Osteoblast (primary cell): ENCODE results near the gene LRRTM2. TPM values are rescaled to one million over a fixed set of nuclear protein-coding genes. Genes with fewer than 3 reads are reported as not detected.

Experiments used
- DNase-seq: peaks from one replicate; pipeline ENCODE4 v3.0.0; 2011; ENCODE audit warnings: low spot score, mixed read lengths; ENCODE audit not compliant: insufficient read length; ENCODE audit errors: missing footprints
- H2AFZ ChIP-seq: 2 replicates; pipeline ENCODE4 v1.6.0; 2011; ENCODE audit warnings: mild to moderate bottlenecking, low read length
- H3K27ac ChIP-seq: 2 replicates; pipeline ENCODE4 v1.5.1; 2011; ENCODE audit warnings: mild to moderate bottlenecking, low read depth, low read length, moderate library complexity
- H3K27me3 ChIP-seq: 2 replicates; pipeline ENCODE4 v1.6.0; 2012; ENCODE audit warnings: mild to moderate bottlenecking, control low read depth, inconsistent platforms, low read length, moderate library complexity; ENCODE audit not compliant: insufficient read depth
- H3K36me3 ChIP-seq: 2 replicates; pipeline ENCODE4 v1.5.1; 2011; ENCODE audit warnings: mild to moderate bottlenecking, low read length, control low read depth, moderate library complexity; ENCODE audit not compliant: insufficient read depth
- H3K4me1 ChIP-seq: 2 replicates; pipeline ENCODE4 v1.5.1; 2011; ENCODE audit warnings: mild to moderate bottlenecking, low read length, control low read depth, moderate library complexity; ENCODE audit not compliant: insufficient read depth
- H3K4me2 ChIP-seq: 2 replicates; pipeline ENCODE4 v1.6.0; 2011; ENCODE audit warnings: mild to moderate bottlenecking, low read length; ENCODE audit not compliant: insufficient read depth
- H3K4me3 ChIP-seq: fragments of 200-600 bp; sonication (generic); 3 replicates; pipeline ENCODE4 v1.5.1; 2012; ENCODE audit warnings: mild to moderate bottlenecking, low read length, inconsistent platforms; ENCODE audit not compliant: insufficient read depth
- H3K79me2 ChIP-seq: 2 replicates; pipeline ENCODE4 v1.6.0; 2012; ENCODE audit warnings: mild to moderate bottlenecking, low read length, control low read depth, inconsistent platforms; ENCODE audit not compliant: insufficient read depth
- H3K9me3 ChIP-seq: 2 replicates; pipeline ENCODE4 v1.5.1; 2011; ENCODE audit warnings: low read depth, low read length, control low read depth
- H4K20me1 ChIP-seq: 2 replicates; pipeline ENCODE4 v1.6.0; 2012; ENCODE audit warnings: mild to moderate bottlenecking, low read length, control low read depth; ENCODE audit not compliant: insufficient read depth
- total RNA-seq: library from RNA; depleted of rRNA; stranded (reverse); fragments of >200 nt; gene quantifications from 2 replicates; pipeline ENCODE4 v1.2.3, GENCODE V29; 2012
- TF ChIP-seq, protein P1 (sequence below): IDR thresholded peaks from 2 replicates; pipeline ENCODE4 v1.5.1; 2011; ENCODE audit warnings: mild to moderate bottlenecking, low read depth, low read length, moderate library complexity; ENCODE audit errors: extremely low read depth

Gene LRRTM2
- total RNA-seq, 1 donor: under 0.01 TPM

DNA sequence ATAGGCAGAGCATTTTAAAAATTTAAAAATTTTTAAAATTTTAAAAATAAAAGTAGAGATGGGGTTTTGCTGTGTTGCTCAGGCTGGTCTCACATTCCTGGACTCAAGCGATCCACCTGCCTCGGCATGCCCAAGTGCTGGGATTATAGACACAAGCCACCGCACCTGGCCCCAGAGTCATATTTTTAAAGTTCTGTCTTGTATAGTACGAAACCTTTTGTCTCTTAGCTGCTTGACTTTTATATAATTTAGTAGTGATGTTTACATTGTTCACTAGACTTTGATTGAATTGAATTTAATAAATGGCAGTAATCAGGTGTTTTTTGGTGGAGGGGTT is 31.0 kb downstream of the LRRTM2 start:
- H3K9me3 ChIP-seq: no peaks in the 10 kb centered on the region
- no peaks in the 10 kb centered on the region for H3K27me3 ChIP-seq
- TF ChIP-seq, protein P1, sequence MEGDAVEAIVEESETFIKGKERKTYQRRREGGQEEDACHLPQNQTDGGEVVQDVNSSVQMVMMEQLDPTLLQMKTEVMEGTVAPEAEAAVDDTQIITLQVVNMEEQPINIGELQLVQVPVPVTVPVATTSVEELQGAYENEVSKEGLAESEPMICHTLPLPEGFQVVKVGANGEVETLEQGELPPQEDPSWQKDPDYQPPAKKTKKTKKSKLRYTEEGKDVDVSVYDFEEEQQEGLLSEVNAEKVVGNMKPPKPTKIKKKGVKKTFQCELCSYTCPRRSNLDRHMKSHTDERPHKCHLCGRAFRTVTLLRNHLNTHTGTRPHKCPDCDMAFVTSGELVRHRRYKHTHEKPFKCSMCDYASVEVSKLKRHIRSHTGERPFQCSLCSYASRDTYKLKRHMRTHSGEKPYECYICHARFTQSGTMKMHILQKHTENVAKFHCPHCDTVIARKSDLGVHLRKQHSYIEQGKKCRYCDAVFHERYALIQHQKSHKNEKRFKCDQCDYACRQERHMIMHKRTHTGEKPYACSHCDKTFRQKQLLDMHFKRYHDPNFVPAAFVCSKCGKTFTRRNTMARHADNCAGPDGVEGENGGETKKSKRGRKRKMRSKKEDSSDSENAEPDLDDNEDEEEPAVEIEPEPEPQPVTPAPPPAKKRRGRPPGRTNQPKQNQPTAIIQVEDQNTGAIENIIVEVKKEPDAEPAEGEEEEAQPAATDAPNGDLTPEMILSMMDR: no peak
- H3K4me3 ChIP-seq: no peak overlapping the region
- H4K20me1 ChIP-seq: peaks cover 5% of the 10 kb centered on the region
- H3K27ac ChIP-seq: peak overlapping the region; percentile 65
- no peak overlapping the region for H2AFZ ChIP-seq
- peaks cover 4% of the 10 kb centered on the region for H3K36me3 ChIP-seq
- peaks cover 77% of the 10 kb centered on the region for H3K79me2 ChIP-seq
- H3K4me2 ChIP-seq: peak overlapping the region; percentile 74
- DNase-seq: no peak
- peaks cover 38% of the 10 kb centered on the region for H3K4me1 ChIP-seq

DNA sequence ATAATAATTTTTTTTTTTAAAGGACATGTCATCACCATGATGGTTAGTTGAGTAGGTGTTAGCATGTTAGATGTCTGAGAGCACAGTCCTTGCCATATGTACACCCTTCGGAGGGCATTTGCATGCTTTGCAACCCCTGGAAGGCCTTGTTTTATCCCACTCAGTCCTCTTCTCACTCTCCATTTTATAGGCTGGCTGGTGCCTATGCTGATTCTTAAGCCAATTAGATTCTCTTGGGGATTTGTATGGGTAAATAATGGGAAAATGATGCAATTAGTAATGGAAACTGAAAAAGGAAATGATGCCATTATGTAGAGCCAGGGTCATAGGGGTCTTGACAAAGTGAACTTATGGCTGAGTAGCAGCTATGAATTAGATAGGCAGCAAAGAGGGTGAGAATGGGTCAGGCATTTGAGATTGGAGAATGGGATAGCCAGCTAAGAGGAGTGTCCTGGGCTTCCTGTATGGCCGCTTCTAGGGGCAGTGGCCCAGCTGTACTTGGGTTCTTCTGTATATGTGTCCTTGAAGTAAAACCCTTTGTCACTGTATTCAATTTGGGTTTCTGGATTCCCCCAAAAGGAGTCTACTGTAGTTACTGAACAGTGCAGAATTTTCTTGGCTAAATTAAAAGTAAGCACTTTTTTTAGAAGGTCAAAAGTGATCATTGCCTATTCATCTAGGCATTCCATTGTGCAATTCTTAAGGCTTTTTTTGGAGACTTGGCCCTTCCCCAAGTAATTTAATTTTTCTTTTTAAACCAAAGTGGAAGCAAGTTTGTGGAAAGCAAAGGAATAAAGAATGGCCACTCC is 31.6 kb downstream of the LRRTM2 start:
- Histone ChIP-seq H3K27me3 (no peaks in the 10 kb centered on the region), H3K9me3 (no peaks in the 10 kb centered on the region), H3K4me1 (peaks cover 36% of the 10 kb centered on the region), H3K4me2 (peak overlapping the region; percentile 53), H3K79me2 (peaks cover 77% of the 10 kb centered on the region), H2AFZ (no peak overlapping the region), H3K27ac (peak overlapping the region; percentile 42), H4K20me1 (peaks cover 10% of the 10 kb centered on the region), H3K36me3 (peaks cover 4% of the 10 kb centered on the region), H3K4me3 (no peak overlapping the region)
- no peak for DNase-seq
- TF ChIP-seq, protein P1: no peak

GRCh38 chr5:138841531-138841930 is 33.6 kb downstream of the LRRTM2 start:
- Histone ChIP-seq H3K4me2 (no peak overlapping the region), H4K20me1 (peaks cover 16% of the 10 kb centered on the region)

GRCh38 chr5:138840103-138840502 is 35.0 kb downstream of the LRRTM2 start:
- DNase-seq: no peak
- peaks cover 29% of the 10 kb centered on the region for H3K4me1 ChIP-seq
- no peaks in the 10 kb centered on the region for H3K27me3 ChIP-seq
- H2AFZ ChIP-seq: no peak overlapping the region
- no peak overlapping the region for H3K27ac ChIP-seq
- peaks cover 25% of the 10 kb centered on the region for H4K20me1 ChIP-seq
- peaks cover 4% of the 10 kb centered on the region for H3K36me3 ChIP-seq
- TF ChIP-seq, protein P1: no peak
- H3K79me2 ChIP-seq: peaks cover 80% of the 10 kb centered on the region
- no peak overlapping the region for H3K4me3 ChIP-seq
- no peak overlapping the region for H3K4me2 ChIP-seq
- no peaks in the 10 kb centered on the region for H3K9me3 ChIP-seq

More at GRCh38 chr5:138841531-138841930, 33.6 kb downstream of the LRRTM2 start:
- H3K27me3 ChIP-seq: no peaks in the 10 kb centered on the region
- no peak overlapping the region for H3K4me3 ChIP-seq
- TF ChIP-seq, protein P1: no peak
- no peaks in the 10 kb centered on the region for H3K9me3 ChIP-seq
- peaks cover 36% of the 10 kb centered on the region for H3K4me1 ChIP-seq
- DNase-seq: no peak
- no peak overlapping the region for H2AFZ ChIP-seq
- no peak overlapping the region for H3K27ac ChIP-seq
- H3K79me2 ChIP-seq: peaks cover 76% of the 10 kb centered on the region
- peaks cover 4% of the 10 kb centered on the region for H3K36me3 ChIP-seq
